Measurements from ENCODE around the gene SPATA31E1.
"Not testable (repeated sequence)": the region's sequence is repeated elsewhere in the genome, so short reads cannot be mapped to it uniquely, and the experiment has no call there.

The SPATA31E1 gene

GRCh38 chr9:87882627-87883026, at the start of gene SPATA31E1:
TSS of gene SPATA31E1 (plus strand) at chr9:87882877. CDS start at chr9:87882892, 15 bp downstream.
- no peak for DNase-seq (ENCODE audit: low spot score)

- DNase-seq (ENCODE audit: low spot score) = no peak
These were observed 48.3 kb upstream of the SPATA31E1 start for GRCh38 chr9:87834357-87834756.

GRCh38 chr9:87836536-87836935, 46.1 kb upstream of the SPATA31E1 start:
- DNase-seq (ENCODE audit: low spot score) = no peak

GRCh38 chr9:87836951-87837705, 45.5 kb upstream of the SPATA31E1 start:
- DNase-seq (ENCODE audit: low spot score) = no peak

GRCh38 chr9:87840134-87840533, 42.5 kb upstream of the SPATA31E1 start:
- no peak for DNase-seq (ENCODE audit: low spot score)

GRCh38 chr9:87842878-87843585, 39.6 kb upstream of the SPATA31E1 start:
- no peak for DNase-seq (ENCODE audit: low spot score)

- no peak for DNase-seq (ENCODE audit: low spot score)
These were observed 38.2 kb upstream of the SPATA31E1 start for GRCh38 chr9:87844506-87844905.

- not testable (repeated sequence) for DNase-seq (ENCODE audit: low spot score)
These were observed 34.9 kb upstream of the SPATA31E1 start for GRCh38 chr9:87847817-87848216.

GRCh38 chr9:87849144-87849758, 33.4 kb upstream of the SPATA31E1 start:
- DNase-seq (ENCODE audit: low spot score) = no peak

GRCh38 chr9:87850391-87850790, 32.3 kb upstream of the SPATA31E1 start:
- DNase-seq (ENCODE audit: low spot score) = no peak

- not testable (repeated sequence) for DNase-seq (ENCODE audit: low spot score)
These were observed 31.5 kb upstream of the SPATA31E1 start for GRCh38 chr9:87851186-87851585.

- DNase-seq (ENCODE audit: low spot score) = no peak
These were observed 29.4 kb upstream of the SPATA31E1 start for GRCh38 chr9:87853302-87853701.

GRCh38 chr9:87853876-87854579, 28.6 kb upstream of the SPATA31E1 start:
- DNase-seq (ENCODE audit: low spot score) = no peak

- no peak for DNase-seq (ENCODE audit: low spot score)
These were observed 28.1 kb upstream of the SPATA31E1 start for GRCh38 chr9:87854580-87854955.

GRCh38 chr9:87855061-87855460, 27.6 kb upstream of the SPATA31E1 start:
- DNase-seq (ENCODE audit: low spot score) = no peak

GRCh38 chr9:87857141-87857947, 25.3 kb upstream of the SPATA31E1 start:
- no peak for DNase-seq (ENCODE audit: low spot score)

- DNase-seq (ENCODE audit: low spot score) = no peak
These were observed 24.7 kb upstream of the SPATA31E1 start for GRCh38 chr9:87857948-87858335.

- DNase-seq (ENCODE audit: low spot score) = no peak
These were observed 23.5 kb upstream of the SPATA31E1 start for GRCh38 chr9:87859137-87859536.

- no peak for DNase-seq (ENCODE audit: low spot score)
These were observed 22.9 kb upstream of the SPATA31E1 start for GRCh38 chr9:87859786-87860185.

GRCh38 chr9:87861332-87861731, 21.3 kb upstream of the SPATA31E1 start:
- no peak for DNase-seq (ENCODE audit: low spot score)

GRCh38 chr9:87862536-87863268, 20.0 kb upstream of the SPATA31E1 start:
- DNase-seq (ENCODE audit: low spot score) = no peak
